NCI-H2227 (cell line): Measurements from ENCODE around the gene ASAP3.

Source experiments
- DNase-seq: peaks from one replicate; lab custom pipeline; 2025; ENCODE audit not compliant: unreplicated experiment; lab: John Stamatoyannopoulos, UW

The ASAP3 gene

DNA sequence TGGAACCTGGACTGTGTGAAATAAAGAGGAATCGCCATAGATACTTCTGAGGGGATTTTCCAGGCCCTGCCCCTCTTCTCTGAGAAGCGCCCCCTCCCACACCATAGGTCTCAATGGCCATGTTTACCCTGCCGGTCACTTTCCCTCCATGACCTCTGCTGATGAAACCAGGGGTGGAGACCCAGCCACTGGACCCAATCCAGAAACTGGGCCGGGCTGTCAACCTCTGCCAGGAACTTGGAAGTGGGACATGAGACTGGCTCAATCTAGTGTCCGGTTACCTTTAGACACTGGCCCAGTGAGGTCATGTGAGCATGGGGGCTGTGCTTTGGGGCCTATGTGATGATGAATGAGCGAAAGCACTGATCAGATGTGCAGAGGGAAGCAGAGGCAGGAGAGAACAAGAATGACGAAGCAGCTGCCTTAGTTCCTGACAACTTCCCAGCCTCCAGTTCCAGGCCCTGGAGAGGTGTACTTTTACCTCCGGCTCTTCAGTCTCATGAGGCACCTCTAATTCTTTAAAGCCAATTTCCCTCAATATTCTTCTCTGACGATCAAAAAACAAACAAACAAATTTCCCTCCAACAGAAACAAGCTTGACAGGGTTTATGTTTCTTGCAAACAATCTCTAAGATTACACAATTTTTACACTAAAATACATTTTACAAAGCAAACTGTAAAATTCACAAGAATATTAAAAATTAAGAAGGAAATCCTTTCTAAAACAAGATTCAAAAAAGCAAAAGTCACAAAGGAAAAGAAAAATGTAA lies 4.9 kb downstream of the ASAP3 start:
- no peak for DNase-seq

DNA sequence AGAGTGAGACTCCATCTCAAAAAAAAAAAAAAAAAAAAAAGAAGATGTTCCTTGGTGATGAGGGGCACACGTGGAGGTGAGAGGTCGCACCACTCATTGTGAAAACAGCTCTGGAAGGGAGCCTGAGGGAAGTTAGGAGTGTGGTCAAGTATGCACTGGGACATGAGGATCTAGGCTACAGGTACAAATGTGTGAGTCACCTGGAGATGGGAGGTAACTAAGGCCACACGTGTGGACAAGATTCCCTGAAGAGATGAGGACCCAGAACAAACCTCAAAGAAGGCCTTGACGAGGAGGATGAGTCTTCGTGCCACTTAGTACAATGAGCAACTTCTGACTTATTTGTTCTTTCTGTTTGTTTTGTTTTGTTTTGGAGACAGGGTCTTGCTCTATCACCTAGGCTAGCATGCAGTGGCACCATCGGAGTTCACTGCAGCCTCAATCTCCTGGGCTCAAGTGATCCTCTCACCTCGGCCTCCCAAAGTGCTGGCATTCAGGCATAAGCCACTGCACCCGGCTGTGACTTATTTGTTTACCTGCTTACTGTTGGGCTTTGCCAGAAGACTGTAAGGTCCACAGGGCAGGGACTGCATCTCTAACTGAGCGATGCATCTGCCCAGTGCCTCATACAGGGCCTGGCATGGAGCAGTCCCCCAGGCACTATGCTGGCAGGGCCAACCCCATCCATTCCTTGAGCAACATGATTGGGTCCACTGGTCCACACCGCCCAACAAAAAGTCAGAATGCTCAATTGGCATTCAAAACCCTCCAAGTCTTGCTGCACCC lies 6.4 kb downstream of the ASAP3 start:
- no peak for DNase-seq

DNA sequence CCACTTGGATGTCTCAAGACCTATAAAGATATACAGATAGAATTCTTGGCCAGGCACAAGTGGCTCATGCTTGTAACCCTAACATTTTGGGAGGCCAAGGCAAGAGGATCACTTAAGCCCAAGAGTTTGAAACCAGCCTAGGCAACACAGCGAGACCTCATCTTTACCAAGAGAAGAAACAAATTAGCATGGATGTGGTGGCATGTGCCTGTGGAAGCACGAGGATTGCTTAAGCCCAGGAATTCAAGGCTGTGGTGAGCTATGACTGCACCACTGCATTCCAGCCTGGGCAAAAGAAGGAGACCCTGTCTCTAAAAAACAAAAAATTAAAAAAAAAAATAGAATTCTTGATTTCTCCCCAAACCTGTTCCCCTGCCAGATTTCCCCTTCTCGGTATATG lies 8.3 kb downstream of the ASAP3 start:
- no peak for DNase-seq

DNA sequence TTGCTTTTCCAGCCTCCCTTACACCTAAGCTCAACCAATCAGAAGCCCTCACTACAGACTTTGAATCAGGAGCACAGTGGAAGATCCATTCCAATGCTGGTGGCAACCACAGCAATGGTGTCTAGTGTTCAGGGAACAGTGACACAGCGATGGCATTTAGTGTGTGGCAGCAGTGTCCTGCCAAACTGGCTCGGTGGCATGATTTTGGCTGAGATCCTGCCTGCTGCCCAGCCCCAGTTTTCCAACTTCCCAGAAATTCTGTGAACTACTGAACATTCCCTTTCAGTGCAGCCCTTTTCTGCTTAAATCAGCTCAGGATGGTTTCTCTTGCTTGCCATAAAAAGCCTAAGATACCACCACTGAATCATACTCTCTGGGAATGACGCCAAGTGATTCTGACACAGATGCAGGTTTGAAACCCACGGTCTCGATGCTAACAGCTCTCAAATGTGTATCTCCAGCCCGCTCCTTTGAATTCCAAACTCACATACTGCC lies 8.8 kb downstream of the ASAP3 start:
- DNase-seq = no peak

DNA sequence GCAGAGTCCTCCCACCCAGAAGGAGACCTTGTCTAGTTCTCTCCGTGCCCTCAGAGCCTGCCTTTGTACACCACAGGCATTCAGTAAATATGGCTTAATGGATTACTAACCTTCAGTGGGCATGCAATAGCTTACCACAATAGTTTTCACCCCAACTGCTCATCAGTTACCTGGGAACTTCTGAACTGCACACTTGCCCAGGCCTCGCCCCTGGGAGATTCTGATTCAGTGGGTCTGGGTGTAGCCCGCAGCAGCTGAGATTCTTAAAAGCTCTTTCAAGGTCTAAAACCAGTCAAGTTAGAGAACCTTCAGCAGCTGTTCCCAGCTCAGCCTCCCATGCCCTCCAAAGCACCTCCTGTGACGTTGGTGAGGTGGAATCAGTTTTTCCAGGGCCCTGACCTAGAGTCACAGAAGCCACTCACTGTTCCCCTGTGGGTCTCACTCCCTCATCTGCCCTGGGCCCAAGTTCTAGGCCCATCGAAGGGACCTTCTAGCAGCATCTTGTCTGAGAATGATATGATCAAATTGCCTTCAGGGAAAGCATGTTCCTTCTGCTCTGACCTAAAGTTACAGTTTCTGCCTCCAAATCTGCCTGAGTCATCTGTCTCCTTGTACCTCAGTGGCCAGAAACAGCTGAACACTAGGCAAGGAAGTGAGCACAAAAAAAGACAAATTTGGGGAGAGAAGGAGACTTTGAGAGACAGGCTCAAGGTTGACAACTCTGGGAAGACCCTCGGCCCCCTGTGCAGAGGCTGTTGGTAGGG lies 10.8 kb downstream of the ASAP3 start:
- no peak for DNase-seq

DNA sequence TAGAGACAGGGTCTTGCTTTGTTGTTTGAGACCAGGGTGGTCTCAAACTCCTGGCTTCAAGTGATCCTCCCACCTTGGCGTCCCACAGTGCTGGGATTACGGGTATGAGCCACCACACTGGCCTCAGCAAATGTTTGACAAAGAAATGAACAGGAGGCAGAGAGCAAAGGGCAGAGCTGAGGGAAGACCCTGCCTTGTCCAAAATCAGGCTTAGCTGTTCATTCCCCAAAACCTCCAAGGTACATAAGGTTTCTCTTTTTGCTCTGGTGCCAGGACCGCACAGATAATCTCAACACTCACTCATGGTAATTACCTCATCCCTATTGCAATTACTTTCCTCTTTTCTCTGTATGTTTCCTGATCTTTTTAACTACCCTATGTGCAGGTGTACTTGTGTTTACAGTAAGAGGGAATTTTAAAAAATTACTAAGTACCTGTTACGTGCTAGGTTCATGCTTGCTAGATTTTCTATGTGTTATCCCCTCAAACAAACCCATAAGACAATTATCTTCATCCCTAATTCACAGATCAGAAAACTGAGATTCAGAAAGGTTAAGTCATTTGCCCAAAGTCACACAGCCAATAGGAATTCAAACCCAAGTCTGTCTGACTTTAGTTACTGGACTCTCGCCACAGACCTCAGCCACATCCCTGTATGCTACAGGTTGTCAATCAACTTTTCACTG lies 11.5 kb downstream of the ASAP3 start:
- no peak for DNase-seq

DNA sequence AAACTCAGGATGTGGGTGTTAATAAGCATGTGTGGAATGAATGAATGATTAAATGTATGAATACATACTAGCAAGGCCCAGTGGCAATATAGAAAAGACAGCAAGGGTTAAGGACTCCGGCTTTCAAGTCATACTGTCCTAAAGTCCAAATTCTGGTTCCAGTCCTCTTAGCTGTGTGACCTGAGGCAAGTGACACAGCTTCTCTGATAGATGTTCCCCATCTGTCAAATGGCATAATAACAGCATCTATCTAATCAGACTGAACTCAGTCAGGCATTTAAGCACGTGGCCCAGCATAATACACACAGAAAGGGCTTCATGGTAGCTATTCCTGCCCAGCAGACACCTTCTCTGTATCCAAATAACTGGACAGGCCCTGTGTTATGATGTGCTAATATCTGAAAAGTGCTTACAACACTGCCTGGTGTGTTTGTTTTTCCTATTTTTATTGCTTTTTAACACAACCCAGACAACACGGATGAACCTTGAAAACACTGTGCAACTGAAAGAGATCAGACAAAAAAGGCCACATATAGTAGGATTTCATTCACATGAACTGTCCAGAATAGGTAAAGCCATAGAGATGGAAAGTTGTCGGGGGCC lies 12.4 kb downstream of the ASAP3 start:
- DNase-seq = no peak

DNA sequence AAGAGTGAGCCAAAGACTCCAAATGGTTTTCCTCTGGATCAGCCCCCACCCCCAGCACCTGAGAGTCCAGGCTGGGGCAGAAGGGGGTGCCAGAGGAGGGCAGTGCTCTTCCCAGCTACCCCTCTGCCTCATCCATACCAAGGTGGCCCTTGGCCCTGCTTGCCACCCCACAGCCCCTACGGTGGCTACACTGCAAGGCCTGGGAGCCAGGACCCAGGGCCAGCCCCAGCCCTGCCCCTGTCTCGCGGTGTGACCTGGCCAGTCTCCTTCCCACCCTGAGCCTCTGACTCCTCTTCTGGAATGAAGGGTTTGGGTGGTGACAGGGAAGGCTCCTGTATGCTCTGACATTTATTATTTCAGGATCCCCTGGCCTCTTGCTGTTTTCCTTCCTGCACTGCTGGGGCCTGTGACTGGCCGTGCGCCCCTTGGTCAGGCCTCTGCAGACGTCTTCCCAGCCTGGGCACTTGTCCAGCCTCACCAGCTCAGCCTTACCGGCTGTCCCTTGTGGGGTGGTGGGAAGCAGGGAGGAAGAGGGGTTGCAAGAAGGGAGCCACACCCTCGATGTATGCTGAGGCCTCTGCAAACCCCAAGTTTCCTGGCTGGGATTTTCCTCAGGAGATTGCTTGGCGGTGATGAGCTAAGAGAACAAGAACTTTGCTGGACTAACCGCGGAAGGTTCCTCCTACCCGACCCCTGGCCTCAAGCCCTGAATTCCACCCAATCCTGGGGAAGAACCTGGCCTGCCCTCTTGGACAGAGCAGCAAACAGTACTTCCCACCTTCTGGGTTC lies 13.5 kb downstream of the ASAP3 start:
- DNase-seq = no peak

DNA sequence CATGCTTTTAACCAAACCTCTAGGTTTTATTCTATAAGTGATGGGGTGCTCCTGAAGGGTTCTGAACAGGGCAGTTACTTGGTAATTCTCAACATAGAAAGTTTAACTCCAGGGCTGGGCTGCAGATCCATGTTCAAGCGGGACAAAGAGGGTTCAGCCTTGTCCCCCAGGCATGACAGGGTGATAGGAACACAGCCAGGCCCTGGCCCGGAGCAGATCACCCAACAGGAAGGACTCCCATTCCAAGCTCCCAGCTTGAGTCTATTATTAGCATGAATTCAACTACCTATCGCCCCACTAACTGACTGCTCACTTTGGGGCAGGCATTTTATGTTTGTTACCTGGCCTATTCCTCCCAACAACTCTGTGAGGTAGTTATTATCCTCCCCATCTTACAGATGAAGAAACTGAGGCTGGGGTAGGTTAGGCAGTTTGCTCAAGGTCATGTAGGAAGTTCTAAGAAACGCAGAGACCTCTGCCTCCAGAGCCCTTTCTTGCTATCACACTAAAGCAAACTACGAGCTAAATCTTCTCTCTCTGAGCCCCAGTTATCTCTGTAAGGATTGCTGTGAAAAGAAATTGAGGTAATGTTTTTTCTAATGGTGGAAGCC lies 14.5 kb downstream of the ASAP3 start:
- no peak for DNase-seq

DNA sequence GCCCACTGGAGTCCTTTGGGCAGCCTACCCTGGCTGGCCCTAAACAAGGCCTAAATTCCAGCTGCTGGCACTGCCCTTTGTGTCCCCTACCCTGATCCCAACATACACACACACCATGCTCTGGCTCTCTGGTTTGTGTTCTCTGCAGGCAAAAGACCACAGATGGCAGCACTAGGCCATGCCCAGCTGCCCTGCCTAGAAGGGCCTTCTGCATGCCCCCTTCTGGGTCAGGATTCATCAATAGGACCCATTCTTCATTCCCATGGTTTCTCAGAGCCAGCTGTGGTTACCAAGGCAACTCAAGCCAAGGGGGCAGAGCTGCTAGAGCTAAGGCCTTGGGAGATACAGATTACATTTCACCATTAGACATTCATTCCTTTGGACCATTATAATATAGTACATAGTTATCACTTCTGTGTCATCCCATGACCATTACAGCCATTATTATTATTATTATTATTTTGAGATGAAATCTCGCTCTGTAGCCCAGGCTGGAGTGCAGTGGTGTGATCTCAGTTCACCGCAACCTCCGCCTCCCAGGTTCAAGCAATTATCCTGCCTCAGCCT lies 17.5 kb downstream of the ASAP3 start:
- DNase-seq = no peak

DNA sequence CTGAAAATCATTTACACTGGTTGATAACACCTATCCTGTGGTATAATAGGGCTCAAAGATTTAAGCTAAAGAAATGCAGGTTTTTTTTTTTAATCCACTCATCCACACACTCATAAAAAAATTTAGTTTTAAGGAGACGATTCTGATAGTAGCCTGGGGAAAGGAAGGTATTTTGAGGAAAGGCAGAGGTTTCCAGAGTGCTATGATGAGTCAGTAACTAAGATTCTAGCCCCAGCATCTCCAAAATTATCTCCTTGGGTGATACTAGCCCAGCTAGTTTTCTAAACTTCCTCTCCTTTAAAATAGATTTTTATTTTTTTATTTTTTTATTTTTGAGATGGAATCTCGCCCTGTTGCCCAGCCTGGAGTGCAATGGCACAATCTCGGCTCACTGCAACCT lies 20.7 kb downstream of the ASAP3 start:
- DNase-seq = no peak

DNA sequence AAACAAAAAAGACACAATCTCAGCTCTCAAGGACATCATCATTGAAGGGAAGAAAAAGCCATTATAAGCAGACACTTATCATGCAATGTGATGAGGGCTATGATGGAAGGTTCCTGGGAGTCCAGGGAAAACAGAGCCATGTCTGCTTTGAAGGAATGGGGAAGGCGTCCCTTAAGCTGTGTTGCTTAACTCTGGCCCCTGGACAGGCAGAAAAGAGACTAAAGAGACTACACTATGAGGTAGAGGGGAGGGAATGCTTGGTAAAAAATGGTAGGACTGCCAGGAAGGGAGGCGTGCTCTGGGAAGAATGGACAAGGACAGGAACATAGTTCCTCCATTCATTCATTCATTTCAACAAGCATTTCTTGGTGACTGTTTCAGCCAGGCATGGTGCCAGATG lies 21.2 kb downstream of the ASAP3 start:
- DNase-seq = no peak

DNA sequence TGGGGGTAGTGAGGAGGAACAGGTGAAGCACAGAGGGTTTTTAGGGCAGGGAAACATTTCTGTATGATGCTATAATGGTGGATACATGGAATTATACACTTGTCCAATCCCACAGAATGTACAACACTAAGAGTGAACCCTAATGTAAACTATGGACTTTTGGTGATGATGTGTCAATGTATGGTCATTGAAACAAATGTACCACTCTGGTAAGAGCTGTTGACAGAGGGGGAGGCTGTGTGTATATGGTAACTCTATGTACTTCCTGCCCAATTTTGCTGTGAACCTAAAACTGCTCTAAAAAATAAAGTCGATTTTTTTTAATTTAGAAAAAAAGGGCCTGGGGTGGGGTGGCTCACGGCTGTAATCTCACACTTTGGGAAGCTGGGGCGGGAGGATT lies 22.9 kb downstream of the ASAP3 start:
- DNase-seq = no peak

DNA sequence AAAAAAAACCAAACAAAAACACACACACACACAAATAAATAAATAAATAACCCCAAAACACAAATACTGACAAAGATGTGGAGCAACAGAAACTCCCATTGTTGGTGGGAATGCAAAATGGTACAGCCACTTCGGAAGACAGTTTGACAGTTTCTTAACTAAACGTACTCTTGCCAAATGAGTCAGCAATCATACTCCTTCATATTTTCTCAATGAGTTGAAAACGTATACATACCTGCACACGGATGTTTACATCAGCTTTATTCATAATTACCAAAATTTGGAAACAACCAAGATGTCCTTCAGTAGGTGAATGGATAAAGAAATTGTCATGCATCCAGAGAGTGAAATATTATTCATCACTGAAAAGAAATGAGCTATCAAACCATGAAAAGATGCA lies 23.5 kb downstream of the ASAP3 start:
- DNase-seq = no peak

DNA sequence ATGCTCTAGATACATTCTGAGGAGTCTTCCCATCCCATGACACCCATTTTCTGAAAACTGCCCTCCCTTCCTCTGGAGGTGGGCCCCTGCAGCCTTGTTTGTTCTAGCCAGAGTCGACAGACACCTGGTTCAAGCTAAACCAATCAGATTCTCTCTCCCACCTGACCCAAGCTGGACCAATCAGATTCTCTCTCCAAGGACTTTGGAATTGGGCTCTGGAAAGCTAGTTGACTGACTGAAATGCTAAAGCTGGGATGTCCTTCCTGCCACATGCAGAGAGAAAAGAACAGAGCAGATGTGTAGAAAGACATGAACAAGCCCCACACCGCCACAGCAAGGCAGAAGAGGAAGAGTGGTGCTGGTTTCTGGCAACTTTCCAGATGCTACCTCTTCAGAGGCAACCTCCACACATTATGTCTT lies 24.6 kb downstream of the ASAP3 start:
- DNase-seq = no peak

DNA sequence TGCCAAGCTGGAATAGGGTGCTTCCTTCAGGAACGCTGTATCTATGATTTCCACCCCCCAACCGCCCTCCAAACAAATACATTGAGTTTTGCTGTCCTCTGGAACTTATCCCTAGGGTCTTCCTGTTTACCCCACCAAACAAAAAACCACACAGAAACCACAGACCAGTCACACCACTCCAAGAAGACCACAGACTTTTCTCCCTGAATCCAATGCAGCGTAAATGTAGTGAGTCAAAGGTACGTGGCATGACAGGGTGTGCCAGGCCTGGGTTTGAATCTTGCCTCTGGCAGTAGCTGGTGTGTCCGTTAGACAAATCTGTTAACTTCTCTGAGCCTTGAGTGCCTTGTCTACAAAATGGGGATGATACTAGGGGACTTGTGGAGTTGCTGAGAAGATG lies 27.8 kb downstream of the ASAP3 start:
- no peak for DNase-seq

DNA sequence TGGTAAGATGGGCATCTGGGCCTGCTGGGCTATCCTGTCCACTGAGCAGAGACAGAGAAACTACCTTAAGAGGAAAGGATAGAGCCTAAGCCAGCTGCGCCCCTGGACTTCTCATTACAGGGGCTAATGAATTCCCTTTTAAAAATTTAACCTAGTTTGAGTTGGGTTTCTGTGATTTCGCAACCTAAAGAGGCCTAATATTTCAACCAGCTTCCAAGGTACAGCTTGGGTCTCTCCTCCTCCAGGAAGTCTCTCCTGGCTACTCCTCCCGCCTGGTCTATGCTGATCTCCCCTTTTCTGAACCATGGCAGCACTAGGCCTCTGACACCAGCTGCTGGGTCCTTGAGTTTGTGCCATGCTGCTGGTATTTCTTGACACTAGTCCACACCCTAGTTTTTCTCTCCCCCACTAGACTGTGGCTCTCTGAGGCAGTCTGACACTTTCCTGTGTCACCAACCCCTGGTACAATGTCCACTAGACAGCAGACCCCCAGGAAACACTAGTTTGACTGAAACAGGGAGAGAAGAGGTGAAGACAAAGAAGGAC lies 30.5 kb downstream of the ASAP3 start:
- no peak for DNase-seq

DNA sequence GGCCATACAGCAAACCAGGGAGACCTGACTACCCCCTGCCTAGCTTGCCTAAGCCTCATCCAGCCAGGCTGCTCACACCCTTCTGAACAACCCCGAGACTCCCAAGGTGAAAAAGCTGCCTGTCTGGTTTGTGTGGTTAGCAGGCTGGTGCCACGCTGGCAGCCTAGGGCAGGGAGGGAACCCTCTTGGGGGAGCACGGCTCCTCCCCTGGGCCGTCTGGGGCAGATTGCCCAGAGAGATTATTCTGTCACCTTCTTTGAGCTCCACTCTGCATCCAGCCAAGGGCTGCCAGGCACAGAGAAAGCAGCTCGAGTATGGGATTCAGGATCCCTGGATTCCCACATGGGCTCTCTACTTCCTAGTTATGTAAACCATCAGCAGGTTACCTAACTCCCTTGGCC lies 32.0 kb downstream of the ASAP3 start:
- no peak for DNase-seq

DNA sequence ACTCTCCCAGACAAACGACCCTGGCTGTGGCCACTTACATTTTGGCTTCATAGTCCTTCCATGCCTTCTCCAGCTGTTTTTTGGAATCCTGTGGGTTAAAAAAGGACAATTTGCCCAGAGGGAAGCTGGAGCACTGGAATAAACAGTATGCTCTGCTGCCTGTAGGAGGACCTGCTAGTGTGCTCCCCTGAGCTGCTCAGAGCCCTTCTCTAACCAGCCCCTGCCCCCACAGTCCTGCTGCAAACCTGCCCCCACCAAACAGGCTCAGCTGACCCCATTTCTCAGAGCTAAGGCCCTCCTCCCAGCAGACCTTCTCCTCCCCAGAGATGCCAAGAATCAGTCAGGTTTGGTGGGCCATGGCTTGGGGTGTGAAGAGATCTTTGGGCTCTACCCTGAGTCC lies 32.5 kb downstream of the ASAP3 start:
- DNase-seq = no peak
